Stimulated activated CD4-positive, alpha-beta T cell treated with anti-CD3 and anti-CD28 coated beads, Interleukin-2, amount 100 ng/mL, for 48 hours (primary cell): ENCODE measurements around the gene PRKCH.
"Not testable (repeated sequence)": the region's sequence is repeated elsewhere in the genome, so short reads cannot be mapped to it uniquely, and the experiment has no call there.

Experiments used
- DNase-seq, 2 donors: peaks; one replicate each; pipeline ENCODE4 v3.0.0-alpha.2; 2020

The PRKCH gene

DNA sequence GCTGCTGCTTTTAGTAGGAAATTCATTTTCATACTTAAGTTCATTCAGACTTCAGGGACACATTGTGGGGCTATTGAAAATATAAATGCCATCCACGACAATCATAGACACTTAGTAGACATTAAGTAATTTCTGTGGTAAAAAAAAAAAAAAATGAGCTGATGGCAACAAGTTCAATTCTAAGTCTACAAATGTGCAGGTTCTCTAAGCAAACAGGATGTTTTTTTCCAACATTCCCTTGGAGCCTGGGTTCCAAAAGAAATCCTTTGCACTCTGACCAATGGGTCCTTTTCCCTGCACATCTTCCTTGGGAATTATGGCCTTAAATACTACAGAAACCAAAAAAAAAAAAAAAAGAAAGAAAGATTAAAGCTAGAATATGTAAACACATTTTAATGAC, 198.4 kb downstream of the PRKCH start:
- no peak for DNase-seq

DNA sequence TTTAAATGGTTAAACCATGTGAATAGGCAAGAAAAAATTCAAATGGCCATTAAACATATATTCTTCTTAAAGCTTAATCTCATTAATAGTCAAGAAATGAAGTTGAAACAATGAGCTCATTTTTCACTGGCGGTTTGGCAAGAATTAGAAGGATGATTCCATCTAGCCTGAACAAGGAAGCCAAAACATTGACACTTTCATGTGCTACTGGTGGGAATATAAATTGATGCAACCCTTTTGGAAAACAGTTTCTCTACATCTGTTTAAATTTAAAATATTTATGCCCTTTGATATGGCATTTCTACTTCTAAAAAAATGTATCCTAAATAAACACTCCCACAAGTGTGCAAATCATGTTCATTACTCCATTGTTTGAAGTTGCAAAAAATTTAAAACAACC, 199.2 kb downstream of the PRKCH start:
- DNase-seq, result no peak

DNA sequence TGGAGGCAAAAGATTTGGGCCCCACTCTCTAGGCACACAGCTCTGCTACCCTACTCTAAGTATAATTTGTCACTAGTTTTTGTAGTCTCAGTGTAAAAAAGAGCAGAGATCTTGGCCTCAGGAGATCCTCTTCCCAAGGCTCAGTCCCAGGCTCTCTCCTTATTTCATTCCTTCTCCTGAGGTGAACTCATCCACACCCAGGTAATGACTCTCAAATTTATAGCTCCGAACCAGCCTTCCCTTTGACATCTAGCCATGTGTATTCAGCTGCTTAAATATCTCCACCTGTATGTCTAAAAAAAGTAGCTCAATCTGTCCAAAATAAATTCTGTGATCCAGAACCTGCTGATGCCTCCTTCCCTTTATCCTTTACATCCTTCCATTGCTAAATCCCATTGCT, 200.4 kb downstream of the PRKCH start:
- no peak for DNase-seq

DNA sequence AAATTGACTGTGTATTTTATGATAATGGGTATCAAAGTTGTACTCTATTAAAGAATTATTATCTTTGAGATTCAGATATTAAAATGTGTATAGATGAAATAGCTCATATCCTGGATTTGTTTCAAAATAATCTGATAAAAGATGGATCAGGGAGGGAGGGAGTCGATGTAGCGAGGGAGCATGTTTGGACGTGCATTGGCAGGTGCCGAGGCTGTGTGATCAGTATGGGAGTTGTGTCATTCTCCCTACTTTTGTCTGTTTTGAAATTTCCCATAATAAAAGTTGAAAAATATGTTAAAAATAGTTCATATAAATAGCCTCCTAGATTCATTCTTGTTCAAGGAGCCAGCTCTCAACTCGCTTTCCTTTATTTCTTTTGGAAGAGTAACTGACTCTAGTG, 202.4 kb downstream of the PRKCH start:
- DNase-seq, result no peak

GRCh38 chr14:61524211-61524806, 202.9 kb downstream of the PRKCH start:
- no peak for DNase-seq

DNA sequence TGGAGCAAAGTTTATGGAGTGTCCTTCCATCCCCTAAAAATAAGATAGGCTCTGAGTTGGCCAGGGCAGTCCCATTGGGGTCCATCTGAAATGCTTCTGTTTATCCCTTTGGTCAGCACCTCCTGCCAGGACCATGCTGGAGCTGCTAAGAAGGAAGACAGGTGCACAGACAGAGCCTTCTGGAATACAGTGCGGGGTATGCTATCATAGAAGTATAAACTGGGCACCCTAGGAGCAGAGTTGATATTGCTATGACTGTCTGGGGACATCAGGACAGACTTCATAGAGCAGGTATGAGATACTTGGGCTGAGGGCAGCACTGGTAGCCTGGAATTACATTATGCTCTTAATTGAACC, 203.5 kb downstream of the PRKCH start:
- no peak for DNase-seq

- peak; percentile 57 to 63 for DNase-seq
Measured at GRCh38 chr14:61525293-61526011, 204.1 kb downstream of the PRKCH start.

GRCh38 chr14:61526405-61527312, 205.3 kb downstream of the PRKCH start:
- DNase-seq, result no peak

GRCh38 chr14:61527325-61528100, 206.1 kb downstream of the PRKCH start:
- DNase-seq, result no peak

GRCh38 chr14:61528591-61529021, 207.2 kb downstream of the PRKCH start:
- no peak for DNase-seq

- DNase-seq, result not testable (repeated sequence)
Measured at GRCh38 chr14:61529360-61529759, 208.0 kb downstream of the PRKCH start.

DNA sequence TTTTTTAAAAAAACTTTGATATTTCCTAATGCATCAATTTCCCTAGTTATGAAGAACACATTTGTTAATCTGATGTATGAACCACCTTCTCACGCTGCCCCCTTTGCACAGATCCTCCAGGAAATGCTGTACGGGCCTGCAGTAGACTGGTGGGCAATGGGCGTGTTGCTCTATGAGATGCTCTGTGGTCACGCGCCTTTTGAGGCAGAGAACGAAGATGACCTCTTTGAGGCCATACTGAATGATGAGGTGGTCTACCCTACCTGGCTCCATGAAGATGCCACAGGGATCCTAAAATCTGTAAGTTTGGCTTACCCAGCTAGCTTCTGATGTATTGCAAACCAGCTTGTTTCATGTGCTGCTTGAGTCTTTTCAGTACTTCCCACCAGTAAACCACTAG, 208.9 kb downstream of the PRKCH start:
- no peak for DNase-seq

GRCh38 chr14:61530896-61531295, 209.5 kb downstream of the PRKCH start:
- no peak for DNase-seq

DNA sequence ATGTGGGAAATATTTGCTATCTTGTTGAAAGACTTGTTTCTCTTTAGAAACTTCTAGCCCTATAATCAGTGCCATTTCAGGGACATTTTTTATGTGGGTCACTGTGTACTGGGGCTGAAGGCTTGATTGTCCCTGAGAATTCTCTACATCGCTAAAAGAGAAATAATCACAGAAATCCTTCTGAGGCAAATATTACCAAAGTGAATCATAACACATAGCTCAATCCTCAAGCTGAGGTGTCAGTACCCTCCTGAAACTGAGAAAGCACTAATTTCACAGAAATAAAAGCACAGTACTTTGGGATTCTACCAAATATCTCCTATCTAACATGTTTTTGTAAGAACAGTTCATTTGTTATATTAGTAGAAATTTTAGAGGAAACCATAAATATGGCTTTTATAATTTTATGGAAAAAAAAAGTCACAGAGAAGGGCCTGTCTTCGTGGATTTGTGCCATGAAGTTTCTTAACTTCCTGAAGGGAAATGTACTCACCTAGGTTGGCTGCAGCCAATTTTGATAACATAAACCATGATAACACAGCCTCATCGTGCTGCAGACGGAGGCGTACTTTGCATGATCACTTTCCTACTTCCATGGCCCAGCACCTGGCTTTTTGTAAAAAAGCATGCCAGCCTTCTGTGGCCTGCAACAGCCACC, 210.2 kb downstream of the PRKCH start:
- DNase-seq, result no peak

DNA sequence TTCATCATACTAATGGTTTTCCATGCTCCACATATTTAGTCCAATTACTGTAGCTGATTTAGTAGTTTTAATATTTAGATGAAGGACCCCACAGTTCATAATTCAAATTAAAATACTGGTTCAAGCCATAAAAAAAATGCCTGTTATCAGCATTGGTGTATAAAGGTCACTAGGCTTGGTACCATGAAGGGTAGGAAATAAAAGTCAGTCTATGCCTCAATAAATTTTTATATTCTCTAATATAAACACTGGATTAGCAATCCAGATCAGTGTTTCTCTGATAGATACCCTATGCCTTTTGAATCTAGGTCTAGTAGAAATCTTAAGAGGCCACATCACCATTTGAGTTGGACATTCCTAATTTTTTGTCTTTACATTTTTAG, 210.7 kb downstream of the PRKCH start:
- DNase-seq, result no peak

DNA sequence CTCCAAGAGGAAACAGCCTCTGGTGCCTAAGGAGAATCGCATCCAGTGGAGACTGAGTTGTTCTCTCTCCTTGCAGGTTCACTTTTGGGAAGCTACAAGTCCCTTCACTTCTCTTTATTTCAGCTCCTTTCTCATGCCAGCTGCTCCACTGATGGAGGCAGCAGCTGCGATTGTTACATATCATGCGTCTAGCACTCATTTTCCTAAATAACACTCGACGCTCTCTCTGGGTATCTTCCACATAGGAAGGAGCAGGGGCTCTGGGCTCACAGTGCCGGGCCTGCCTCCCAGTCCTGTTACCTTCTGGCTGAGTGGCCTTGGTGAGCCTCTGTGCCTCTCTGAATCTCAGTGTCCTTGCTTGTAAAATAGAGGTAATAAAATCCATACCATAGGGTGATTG, 211.4 kb downstream of the PRKCH start:
- DNase-seq, result no peak

GRCh38 chr14:61533513-61534255, 212.3 kb downstream of the PRKCH start:
- no peak for DNase-seq

DNA sequence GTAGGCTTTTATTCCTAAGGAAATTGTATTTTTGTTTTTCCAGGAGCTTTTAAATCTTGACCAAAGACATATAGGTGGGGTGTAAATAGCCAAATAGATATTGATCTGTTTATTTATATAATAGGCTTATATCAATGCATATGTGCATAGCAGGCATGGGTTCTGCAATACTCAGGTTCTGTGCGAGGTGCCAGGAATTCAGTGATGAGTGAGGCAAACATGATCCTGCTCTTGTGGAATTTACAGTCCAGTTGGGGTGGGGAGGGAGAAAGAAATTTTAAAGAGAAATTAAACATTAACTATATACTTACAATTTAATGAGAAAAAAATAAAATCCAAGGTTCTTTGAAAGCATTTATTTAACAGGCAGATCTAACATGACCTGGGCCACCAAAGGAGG, 213.7 kb downstream of the PRKCH start:
- DNase-seq, result no peak

GRCh38 chr14:61535458-61535857, 214.1 kb downstream of the PRKCH start:
- no peak for DNase-seq

DNA sequence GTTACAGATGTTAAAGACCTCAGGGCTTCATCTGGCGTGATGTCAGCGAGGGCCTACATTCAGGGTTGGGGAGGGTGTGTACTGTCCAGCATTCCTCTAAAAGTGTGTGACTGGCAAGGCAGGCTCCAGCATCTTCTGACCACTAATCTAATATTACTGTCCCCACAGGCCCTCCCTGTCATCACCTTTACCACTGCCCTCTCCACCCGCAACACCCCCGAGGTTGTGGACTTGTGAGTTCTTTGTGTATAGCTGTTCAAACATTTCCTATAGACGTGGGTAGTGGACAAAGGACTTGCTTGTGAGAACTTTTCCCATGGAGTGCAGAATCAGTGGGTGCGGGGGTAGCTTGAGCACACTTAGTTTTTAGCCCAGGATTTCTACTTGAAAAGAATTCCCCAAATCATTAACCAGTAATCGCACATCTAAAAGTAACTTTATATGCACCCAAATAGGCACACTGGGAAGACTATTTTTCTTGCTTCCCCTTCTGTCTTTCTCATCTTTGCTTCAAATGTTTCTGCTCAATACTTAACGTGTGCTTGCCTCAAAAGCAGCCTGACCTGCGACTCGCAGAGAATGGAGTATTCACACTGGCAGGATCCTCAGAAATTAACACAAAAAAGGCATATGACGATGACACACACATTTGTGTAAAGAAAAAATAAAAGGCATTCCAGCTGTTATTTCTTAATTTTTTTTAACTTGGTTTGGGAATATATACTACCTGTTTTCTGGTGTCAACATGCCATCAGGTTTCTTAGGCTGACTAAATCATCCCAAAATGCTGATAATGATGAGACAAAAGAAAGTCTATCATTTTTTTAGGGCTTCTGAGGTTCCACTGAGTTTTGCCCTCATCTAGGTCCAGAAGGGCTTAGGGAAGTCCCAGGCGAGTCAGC, 215.5 kb downstream of the PRKCH start:
- DNase-seq, result no peak
